Ascending aorta (tissue), 2 donors: ENCODE results near the gene FOXL3. TPM values are rescaled to one million over a fixed set of nuclear protein-coding genes. Genes with fewer than 3 reads are reported as not detected.

Source experiments
- DNase-seq, 2 donors: peaks; one replicate each; pipeline ENCODE4 v3.0.0-alpha.2; 2019; ENCODE audit warnings: low spot score in 2 of 2
- H3K27ac ChIP-seq, 2 donors: fragments of 200-600 bp; sonication (generic); one replicate each; pipeline ENCODE4 v1.5.1; 2016 to 2017; ENCODE audit warnings: mild to moderate bottlenecking in 1 of 2
- H3K27me3 ChIP-seq: fragments of 200-600 bp; sonication (generic); one replicate; pipeline ENCODE4 v1.5.1; 2017
- H3K36me3 ChIP-seq, 2 donors: fragments of 200-600 bp; sonication (generic); one replicate each; pipeline ENCODE4 v1.5.1; 2016
- H3K4me1 ChIP-seq, 2 donors: fragments of 200-600 bp; sonication (generic); one replicate each; pipeline ENCODE4 v1.5.1; 2016 to 2017; ENCODE audit warnings: mild to moderate bottlenecking in 1 of 2
- H3K4me3 ChIP-seq, 2 donors: fragments of 200-600 bp; sonication (generic); one replicate each; pipeline ENCODE4 v1.5.1; 2016 to 2017; ENCODE audit warnings: mild to moderate bottlenecking in 1 of 2
- H3K9me3 ChIP-seq, 2 donors: fragments of 200-600 bp; sonication (generic); one replicate each; pipeline ENCODE4 v1.5.1; 2016
- CTCF ChIP-seq, 3 experiments: fragments of 200-600 bp in 2 of 3; fragments of 450-650 bp in 1 of 3; sonication (generic) in 2 of 3; IDR thresholded peaks; one replicate each; pipeline ENCODE4 v1.5.1; 2016 to 2019; ENCODE audit warnings: antibody characterized with exemption in 3 of 3, mild to moderate bottlenecking in 1 of 3, moderate library complexity in 1 of 3
- intact Hi-C: fragments of 100-400 bp; cut with DNase I; formaldehyde crosslinking; loops from one replicate; pipeline ENCODE4 v1.15.1; 2023
- total RNA-seq: library from RNA; depleted of rRNA; stranded (reverse); fragments of >200 nt; gene quantifications from one replicate; pipeline ENCODE4 v1.1.0, GENCODE V29; 2016

FOXL3 gene
- total RNA-seq, 1 donor from 2014 or later: not detected

- peaks cover 10% of the 10 kb centered on the region for H3K27me3 ChIP-seq
- DNase-seq: peak in 1 of 2 donors; percentile 37
- TF ChIP-seq CTCF (IDR thresholded peaks at IDR 0.05): no peak
Measured at GRCh38 chr7:290554-291372, 793 bp downstream of the FOXL3 start.

GRCh38 chr7:291373-292092 is 1.6 kb downstream of the FOXL3 start:
- intact Hi-C loops: no loop called here
- no peak overlapping the region for H3K4me3 ChIP-seq
- H3K27me3 ChIP-seq: peaks cover 10% of the 10 kb centered on the region
- H3K27ac ChIP-seq: no peak overlapping the region
- peaks cover 0 to 4% of the 10 kb centered on the region in 2 donors for H3K4me1 ChIP-seq
- TF ChIP-seq CTCF (IDR thresholded peaks at IDR 0.05): no peak
- no peaks in the 10 kb centered on the region for H3K36me3 ChIP-seq
- peak in 1 of 2 donors; percentile 49 for DNase-seq
- H3K9me3 ChIP-seq: no peaks in the 10 kb centered on the region

More at GRCh38 chr7:290554-291372, 793 bp downstream of the FOXL3 start:
- Histone ChIP-seq H3K4me3 (peak overlapping the region in 1 of 2 donors; percentile 10), H3K9me3 (no peaks in the 10 kb centered on the region), H3K36me3 (no peaks in the 10 kb centered on the region), H3K27ac (no peak overlapping the region), H3K4me1 (peaks cover 0 to 4% of the 10 kb centered on the region in 2 donors)
- intact Hi-C loops: no loop called here

- Histone ChIP-seq H3K36me3 (no peaks in the 10 kb centered on the region), H3K9me3 (no peaks in the 10 kb centered on the region), H3K27ac (no peak overlapping the region), H3K27me3 (peaks cover 10% of the 10 kb centered on the region), H3K4me1 (peaks cover 0 to 4% of the 10 kb centered on the region in 2 donors), H3K4me3 (no peak overlapping the region)
- no peak for DNase-seq
- intact Hi-C loops: no loop called here
- no peak for TF ChIP-seq CTCF (IDR thresholded peaks at IDR 0.05)
Measured at GRCh38 chr7:292226-292625, 2.3 kb downstream of the FOXL3 start.

GRCh38 chr7:292826-293225 is 2.9 kb downstream of the FOXL3 start:
- peak in 1 of 2 donors; percentile 44 for DNase-seq
- Histone ChIP-seq H3K27ac (no peak overlapping the region), H3K4me1 (peaks cover 0 to 4% of the 10 kb centered on the region in 2 donors), H3K27me3 (peaks cover 10% of the 10 kb centered on the region), H3K9me3 (no peaks in the 10 kb centered on the region), H3K36me3 (no peaks in the 10 kb centered on the region), H3K4me3 (no peak overlapping the region)
- intact Hi-C loops: no loop called here
- no peak for TF ChIP-seq CTCF (IDR thresholded peaks at IDR 0.05)

- Histone ChIP-seq H3K27ac (no peak overlapping the region), H3K36me3 (no peaks in the 10 kb centered on the region), H3K27me3 (peaks cover 10% of the 10 kb centered on the region), H3K9me3 (no peaks in the 10 kb centered on the region), H3K4me1 (peaks cover 0 to 4% of the 10 kb centered on the region in 2 donors), H3K4me3 (no peak overlapping the region)
- intact Hi-C loops: no loop called here
- no peak for DNase-seq
- no peak for TF ChIP-seq CTCF (IDR thresholded peaks at IDR 0.05)
Measured at GRCh38 chr7:293681-294439, 3.9 kb downstream of the FOXL3 start.
